Measurements from ENCODE around the gene UGT1A9. TPM values are rescaled to one million over a fixed set of nuclear protein-coding genes. Genes with fewer than 3 reads are reported as not detected.

UGT1A9 gene
- total RNA-seq, 1 donor from 2014 or later, result 0.10 TPM

DNA sequence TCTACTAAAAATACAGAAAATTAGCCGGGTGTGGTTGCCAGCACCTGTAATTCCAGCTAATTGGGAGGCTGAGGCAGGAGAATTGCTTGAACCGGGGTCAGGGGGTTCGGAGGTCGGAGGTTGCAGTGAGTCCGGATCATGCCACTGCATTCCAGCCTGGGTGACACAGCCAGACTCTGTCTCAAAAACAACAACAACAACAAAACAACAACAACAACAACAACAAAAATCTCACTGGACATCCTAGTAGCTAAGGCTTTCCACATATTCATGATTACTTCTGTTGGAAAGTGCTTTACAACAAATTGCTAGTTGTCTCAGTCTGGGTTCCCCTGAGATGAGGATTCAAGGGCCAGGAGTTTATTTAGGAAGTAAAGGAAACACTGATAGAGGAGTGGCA is 102.2 kb downstream of the UGT1A9 start:
- H3K4me1 Mint-ChIP-seq (ENCODE audit: low read depth), result no peaks in the 10 kb centered on the region
- H3K27ac Mint-ChIP-seq (ENCODE audit: unreplicated experiment), result no peak overlapping the region
- H3K4me3 Mint-ChIP-seq (ENCODE audit: unreplicated experiment), result no peak overlapping the region
- peaks cover 6% of the 10 kb centered on the region for H3K36me3 Mint-ChIP-seq (ENCODE audit: low read depth)
- peaks cover 10% of the 10 kb centered on the region for H3K9me3 Mint-ChIP-seq (ENCODE audit: low read depth)
- no peak for DNase-seq (ENCODE audit: low spot score)
- TF ChIP-seq, protein P1, sequence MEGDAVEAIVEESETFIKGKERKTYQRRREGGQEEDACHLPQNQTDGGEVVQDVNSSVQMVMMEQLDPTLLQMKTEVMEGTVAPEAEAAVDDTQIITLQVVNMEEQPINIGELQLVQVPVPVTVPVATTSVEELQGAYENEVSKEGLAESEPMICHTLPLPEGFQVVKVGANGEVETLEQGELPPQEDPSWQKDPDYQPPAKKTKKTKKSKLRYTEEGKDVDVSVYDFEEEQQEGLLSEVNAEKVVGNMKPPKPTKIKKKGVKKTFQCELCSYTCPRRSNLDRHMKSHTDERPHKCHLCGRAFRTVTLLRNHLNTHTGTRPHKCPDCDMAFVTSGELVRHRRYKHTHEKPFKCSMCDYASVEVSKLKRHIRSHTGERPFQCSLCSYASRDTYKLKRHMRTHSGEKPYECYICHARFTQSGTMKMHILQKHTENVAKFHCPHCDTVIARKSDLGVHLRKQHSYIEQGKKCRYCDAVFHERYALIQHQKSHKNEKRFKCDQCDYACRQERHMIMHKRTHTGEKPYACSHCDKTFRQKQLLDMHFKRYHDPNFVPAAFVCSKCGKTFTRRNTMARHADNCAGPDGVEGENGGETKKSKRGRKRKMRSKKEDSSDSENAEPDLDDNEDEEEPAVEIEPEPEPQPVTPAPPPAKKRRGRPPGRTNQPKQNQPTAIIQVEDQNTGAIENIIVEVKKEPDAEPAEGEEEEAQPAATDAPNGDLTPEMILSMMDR (IDR thresholded peaks at IDR 0.05), result no peak
- peaks cover 16% of the 10 kb centered on the region for H3K27me3 Mint-ChIP-seq (ENCODE audit: low read depth)

DNA sequence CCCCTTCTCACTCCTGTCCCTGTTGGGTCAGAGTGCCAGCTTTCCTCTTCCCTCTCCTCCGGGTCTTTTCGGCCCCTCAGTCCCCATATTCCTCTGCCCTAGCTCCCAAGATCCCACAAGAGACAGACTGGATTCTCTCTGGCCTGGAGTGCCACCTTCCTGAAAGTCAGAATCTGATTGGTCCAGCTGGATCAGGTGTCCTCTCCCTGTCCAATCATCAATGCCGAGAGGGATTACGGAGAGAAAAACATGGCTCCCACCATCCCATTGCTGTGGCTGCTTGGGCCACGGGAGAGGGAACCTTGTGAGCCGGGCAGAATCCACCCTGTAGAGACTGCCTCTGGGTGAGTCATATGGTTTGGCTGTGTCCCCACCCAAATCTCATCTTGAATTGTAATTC is 103.7 kb downstream of the UGT1A9 start:
- TF ChIP-seq, protein P1 (IDR thresholded peaks at IDR 0.05), result no peak
- no peaks in the 10 kb centered on the region for H3K4me1 Mint-ChIP-seq (ENCODE audit: low read depth)
- no peak overlapping the region for H3K27ac Mint-ChIP-seq (ENCODE audit: unreplicated experiment)
- peaks cover 19% of the 10 kb centered on the region for H3K27me3 Mint-ChIP-seq (ENCODE audit: low read depth)
- no peak overlapping the region for H3K4me3 Mint-ChIP-seq (ENCODE audit: unreplicated experiment)
- peaks cover 6% of the 10 kb centered on the region for H3K36me3 Mint-ChIP-seq (ENCODE audit: low read depth)
- peaks cover 10% of the 10 kb centered on the region for H3K9me3 Mint-ChIP-seq (ENCODE audit: low read depth)
- DNase-seq (ENCODE audit: low spot score), result no peak

DNA sequence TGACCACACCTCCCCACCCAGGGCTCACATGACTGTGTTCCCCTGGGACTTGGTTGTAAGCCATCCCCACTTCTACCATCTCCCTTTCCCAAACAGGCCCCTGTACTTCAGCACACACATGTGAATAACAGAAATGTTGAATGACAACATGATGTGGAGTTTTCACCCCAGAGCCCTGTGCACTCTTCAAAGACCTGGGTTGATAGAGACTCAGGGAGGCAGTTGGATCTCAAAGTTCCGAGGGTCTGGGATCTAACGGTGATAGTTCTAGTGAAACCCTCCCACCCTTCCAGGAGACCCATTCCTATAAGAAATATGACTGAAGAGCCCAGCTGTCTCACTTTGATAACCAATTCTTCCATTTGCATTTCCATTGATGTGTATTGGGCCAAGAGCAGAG is 106.3 kb downstream of the UGT1A9 start, which contains the start of gene MROH2A:
TSS of gene MROH2A (plus strand) at position 301 of the 400 bp plus-strand sequence. CDS start 1,029 bp downstream, outside the sequence.
- DNase-seq (ENCODE audit: low spot score), result no peak
- Mint-ChIP-seq H3K36me3 (ENCODE audit: low read depth) (peaks cover 10% of the 10 kb centered on the region), H3K4me1 (ENCODE audit: low read depth) (no peaks in the 10 kb centered on the region), H3K4me3 (ENCODE audit: unreplicated experiment) (no peak within 1 kb of the TSS), H3K27me3 (ENCODE audit: low read depth) (peaks cover 29% of the 10 kb centered on the region), H3K27ac (ENCODE audit: unreplicated experiment) (no peak within 1 kb of the TSS), H3K9me3 (ENCODE audit: low read depth) (peaks cover 27% of the 10 kb centered on the region)
- TF ChIP-seq, protein P1 (IDR thresholded peaks at IDR 0.05), result no peak

DNA sequence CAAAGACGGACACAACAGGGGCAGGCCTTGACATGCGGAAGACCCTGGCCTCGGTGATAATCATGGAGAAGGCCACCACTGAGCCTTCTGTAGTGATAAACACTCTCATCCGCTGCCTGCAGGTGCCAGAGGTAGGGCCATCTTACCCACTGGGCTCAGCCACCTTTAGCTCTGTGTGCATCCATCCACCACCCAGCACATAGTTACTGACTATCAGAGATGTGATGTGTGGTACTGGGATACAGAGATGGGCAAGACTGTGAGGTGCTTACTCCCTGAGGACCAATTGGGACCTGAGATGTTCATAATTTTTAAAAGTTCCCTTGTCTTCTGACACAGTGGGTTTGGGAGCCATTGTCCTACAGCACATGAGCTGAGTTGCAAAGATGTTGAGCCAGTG is 108.0 kb downstream of the UGT1A9 start:
- peaks cover 31% of the 10 kb centered on the region for H3K27me3 Mint-ChIP-seq (ENCODE audit: low read depth)
- H3K4me1 Mint-ChIP-seq (ENCODE audit: low read depth), result no peaks in the 10 kb centered on the region
- peaks cover 27% of the 10 kb centered on the region for H3K9me3 Mint-ChIP-seq (ENCODE audit: low read depth)
- no peak for DNase-seq (ENCODE audit: low spot score)
- H3K4me3 Mint-ChIP-seq (ENCODE audit: unreplicated experiment), result no peak overlapping the region
- TF ChIP-seq, protein P1 (IDR thresholded peaks at IDR 0.05), result no peak
- peaks cover 10% of the 10 kb centered on the region for H3K36me3 Mint-ChIP-seq (ENCODE audit: low read depth)
- no peak overlapping the region for H3K27ac Mint-ChIP-seq (ENCODE audit: unreplicated experiment)

DNA sequence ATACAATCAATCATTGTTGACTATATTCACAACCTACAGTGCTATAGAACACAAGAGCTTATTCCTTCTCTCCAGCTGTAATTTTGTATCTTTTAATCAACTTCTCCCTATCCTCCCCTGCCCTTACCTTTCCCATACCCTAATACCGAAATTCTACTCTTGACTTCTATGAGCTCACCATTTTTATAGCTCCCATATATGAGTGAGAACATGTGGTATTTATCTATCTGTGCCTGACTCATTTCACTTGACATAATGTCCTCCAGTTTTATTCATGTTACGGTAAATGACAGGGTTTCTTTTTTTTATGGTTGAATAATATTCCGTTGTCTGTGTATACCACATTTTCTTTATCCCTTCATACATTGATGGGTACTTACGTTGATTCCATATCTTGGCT is 109.1 kb downstream of the UGT1A9 start:
- Mint-ChIP-seq H3K27me3 (ENCODE audit: low read depth) (peaks cover 28% of the 10 kb centered on the region), H3K27ac (ENCODE audit: unreplicated experiment) (no peak overlapping the region), H3K36me3 (ENCODE audit: low read depth) (peaks cover 10% of the 10 kb centered on the region), H3K9me3 (ENCODE audit: low read depth) (peaks cover 23% of the 10 kb centered on the region), H3K4me3 (ENCODE audit: unreplicated experiment) (no peak overlapping the region), H3K4me1 (ENCODE audit: low read depth) (no peaks in the 10 kb centered on the region)
- DNase-seq (ENCODE audit: low spot score), result no peak
- TF ChIP-seq, protein P1 (IDR thresholded peaks at IDR 0.05), result no peak
